Vagina (tissue), 2 donors: ENCODE results near the gene ITGA6. TPM values are rescaled to one million over a fixed set of nuclear protein-coding genes. Genes with fewer than 3 reads are reported as not detected.
A peak's percentile ranks its signal among the peaks of the same experiment; 100 is the strongest.
"Not testable (repeated sequence)": the region's sequence is repeated elsewhere in the genome, so short reads cannot be mapped to it uniquely, and the experiment has no call there.

Experiments
- DNase-seq, 2 donors: peaks; one replicate each; pipeline ENCODE4 v3.0.0-alpha.2; 2017; ENCODE audit errors: extremely low spot score in 2 of 2
- H3K27ac ChIP-seq: fragments of 200-600 bp; sonication (generic); one replicate; pipeline ENCODE4 v1.5.1; 2019
- H3K27me3 ChIP-seq: fragments of 200-600 bp; sonication (generic); one replicate; pipeline ENCODE4 v1.5.1; 2019
- H3K36me3 ChIP-seq, 2 donors: fragments of 200-600 bp; sonication (generic); one replicate each; pipeline ENCODE4 v1.5.1; 2017 to 2019
- H3K4me1 ChIP-seq: fragments of 200-600 bp; sonication (generic); one replicate; pipeline ENCODE4 v1.5.1; 2019
- H3K4me3 ChIP-seq, 2 donors: fragments of 200-600 bp; sonication (generic); 1 replicate in 1 of 2; 2 replicates in 1 of 2; pipeline ENCODE4 v1.5.1; 2016 to 2019
- H3K9me3 ChIP-seq: fragments of 200-600 bp; sonication (generic); one replicate; pipeline ENCODE4 v1.5.1; 2019
- POLR2A ChIP-seq, 2 donors: fragments of 450-650 bp; IDR thresholded peaks; one replicate each; pipeline ENCODE4 v1.6.1; 2017; ENCODE audit warnings: antibody characterized with exemption in 2 of 2, mild to moderate bottlenecking in 2 of 2, moderate library complexity in 2 of 2
- POLR2AphosphoS5 ChIP-seq, 2 donors: sonication (generic); formaldehyde crosslinking; IDR thresholded peaks; one replicate each; pipeline ENCODE4 v1.9.0; 2017; ENCODE audit warnings: antibody characterized with exemption in 2 of 2, mild to moderate bottlenecking in 2 of 2, low read depth in 1 of 2; ENCODE audit not compliant: insufficient read depth in 1 of 2
- intact Hi-C: fragments of 100-400 bp; cut with DNase I; formaldehyde crosslinking; loops from one replicate; pipeline ENCODE4 v1.15.1; 2023
- total RNA-seq: library from RNA; depleted of rRNA; stranded (reverse); fragments of >200 nt; gene quantifications from one replicate; pipeline ENCODE4 v1.2.3, GENCODE V29; 2016
- TF ChIP-seq, protein P1 (sequence below), 3 experiments: fragments of 450-650 bp in 2 of 3; fragments of 200-600 bp in 1 of 3; sonication (generic) in 1 of 3; IDR thresholded peaks; one replicate each; pipeline ENCODE4 v1.5.1; 2017 to 2019; ENCODE audit warnings: antibody characterized with exemption in 3 of 3, mild to moderate bottlenecking in 2 of 3, moderate library complexity in 2 of 3

The ITGA6 gene
- total RNA-seq, 1 donor from 2014 or later: 82.3 TPM

- TF ChIP-seq, protein P1, sequence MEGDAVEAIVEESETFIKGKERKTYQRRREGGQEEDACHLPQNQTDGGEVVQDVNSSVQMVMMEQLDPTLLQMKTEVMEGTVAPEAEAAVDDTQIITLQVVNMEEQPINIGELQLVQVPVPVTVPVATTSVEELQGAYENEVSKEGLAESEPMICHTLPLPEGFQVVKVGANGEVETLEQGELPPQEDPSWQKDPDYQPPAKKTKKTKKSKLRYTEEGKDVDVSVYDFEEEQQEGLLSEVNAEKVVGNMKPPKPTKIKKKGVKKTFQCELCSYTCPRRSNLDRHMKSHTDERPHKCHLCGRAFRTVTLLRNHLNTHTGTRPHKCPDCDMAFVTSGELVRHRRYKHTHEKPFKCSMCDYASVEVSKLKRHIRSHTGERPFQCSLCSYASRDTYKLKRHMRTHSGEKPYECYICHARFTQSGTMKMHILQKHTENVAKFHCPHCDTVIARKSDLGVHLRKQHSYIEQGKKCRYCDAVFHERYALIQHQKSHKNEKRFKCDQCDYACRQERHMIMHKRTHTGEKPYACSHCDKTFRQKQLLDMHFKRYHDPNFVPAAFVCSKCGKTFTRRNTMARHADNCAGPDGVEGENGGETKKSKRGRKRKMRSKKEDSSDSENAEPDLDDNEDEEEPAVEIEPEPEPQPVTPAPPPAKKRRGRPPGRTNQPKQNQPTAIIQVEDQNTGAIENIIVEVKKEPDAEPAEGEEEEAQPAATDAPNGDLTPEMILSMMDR (IDR thresholded peaks at IDR 0.05): no peak
- no peak for TF ChIP-seq POLR2AphosphoS5 (IDR thresholded peaks at IDR 0.05; ENCODE audit: insufficient read depth in 1 of 2, low read depth in 1 of 2)
- no peak for TF ChIP-seq POLR2A (IDR thresholded peaks at IDR 0.05)
- Histone ChIP-seq H3K4me3 (no peak overlapping the region), H3K36me3 (no peaks in the 10 kb centered on the region), H3K4me1 (no peaks in the 10 kb centered on the region), H3K9me3 (no peaks in the 10 kb centered on the region), H3K27me3 (no peaks in the 10 kb centered on the region), H3K27ac (no peak overlapping the region)
- DNase-seq: no peak
- intact Hi-C loops: no loop called here
Observed at GRCh38 chr2:172540421-172540820, 113.0 kb downstream of the ITGA6 start.

- intact Hi-C loops: no loop called here
- Histone ChIP-seq H3K9me3 (no peaks in the 10 kb centered on the region), H3K36me3 (no peaks in the 10 kb centered on the region), H3K4me1 (peaks cover 5% of the 10 kb centered on the region), H3K27ac (no peak overlapping the region), H3K27me3 (no peaks in the 10 kb centered on the region), H3K4me3 (no peak overlapping the region)
- DNase-seq: no peak
- TF ChIP-seq, protein P1 (IDR thresholded peaks at IDR 0.05): no peak
- peak in 1 of 2 donors; percentile 85 for TF ChIP-seq POLR2AphosphoS5 (IDR thresholded peaks at IDR 0.05; ENCODE audit: insufficient read depth in 1 of 2, low read depth in 1 of 2)
Observed at GRCh38 chr2:172545408-172546075, 118.2 kb downstream of the ITGA6 start.

- no peaks in the 10 kb centered on the region for H3K9me3 ChIP-seq
- intact Hi-C loops: no loop called here
- H3K4me3 ChIP-seq: no peak overlapping the region
- no peaks in the 10 kb centered on the region for H3K36me3 ChIP-seq
- H3K27me3 ChIP-seq: no peaks in the 10 kb centered on the region
- DNase-seq: no peak
- H3K4me1 ChIP-seq: peaks cover 5% of the 10 kb centered on the region
- no peak for TF ChIP-seq POLR2AphosphoS5 (IDR thresholded peaks at IDR 0.05; ENCODE audit: insufficient read depth in 1 of 2, low read depth in 1 of 2)
- TF ChIP-seq, protein P1 (IDR thresholded peaks at IDR 0.05): no peak
- TF ChIP-seq POLR2A (IDR thresholded peaks at IDR 0.05): no peak
- no peak overlapping the region for H3K27ac ChIP-seq
Observed at GRCh38 chr2:172549131-172549530, 121.7 kb downstream of the ITGA6 start.

GRCh38 chr2:172549802-172550201, 122.4 kb downstream of the ITGA6 start:
- H3K4me1 ChIP-seq, H3K27ac ChIP-seq, DNase-seq, H3K9me3 ChIP-seq, H3K36me3 ChIP-seq, H3K27me3 ChIP-seq, H3K4me3 ChIP-seq, intact Hi-C loops: not testable (repeated sequence)

GRCh38 chr2:172550419-172550818, 123.0 kb downstream of the ITGA6 start:
- Histone ChIP-seq H3K4me3 (no peak overlapping the region), H3K9me3 (no peaks in the 10 kb centered on the region), H3K36me3 (no peaks in the 10 kb centered on the region), H3K4me1 (peaks cover 11% of the 10 kb centered on the region), H3K27ac (no peak overlapping the region), H3K27me3 (no peaks in the 10 kb centered on the region)
- DNase-seq: no peak
- TF ChIP-seq, protein P1 (IDR thresholded peaks at IDR 0.05): no peak
- TF ChIP-seq POLR2A (IDR thresholded peaks at IDR 0.05) (no peak), POLR2AphosphoS5 (IDR thresholded peaks at IDR 0.05; ENCODE audit: insufficient read depth in 1 of 2, low read depth in 1 of 2) (no peak)
- intact Hi-C loops: no loop called here
